Neural progenitor cell (in vitro differentiated cells): ENCODE results near the gene CD300C.

Experiments used
- CTCF ChIP-seq: fragments of 200-600 bp; sonication (generic); IDR thresholded peaks from 2 replicates; pipeline ENCODE4 v1.5.1; 2017; ENCODE audit warnings: antibody characterized with exemption, mild to moderate bottlenecking
- EZH2 ChIP-seq: fragments of 200-600 bp; sonication (generic); IDR thresholded peaks from 2 replicates; pipeline ENCODE4 v1.6.1; 2017; ENCODE audit warnings: antibody characterized with exemption, mild to moderate bottlenecking, moderate library complexity
- EZH2phosphoT487 ChIP-seq: fragments of 200-600 bp; sonication (generic); IDR thresholded peaks from 2 replicates; pipeline ENCODE4 v1.6.1; 2017; ENCODE audit warnings: antibody characterized with exemption

GRCh38 chr17:74591503-74591902, 45.6 kb upstream of the CD300C start:
- TF ChIP-seq CTCF = no peak
- TF ChIP-seq EZH2 = no peak
- no peak for TF ChIP-seq EZH2phosphoT487
